Measurements from ENCODE around the gene CASP10. TPM values are rescaled to one million over a fixed set of nuclear protein-coding genes. Genes with fewer than 3 reads are reported as not detected.

The CASP10 gene
- total and polyA plus RNA-seq, 2 of the 8 experiments (the other 6 are each of a cell fraction or from before 2014, with no cell fraction given), result 2.3 to 4.0 TPM

DNA sequence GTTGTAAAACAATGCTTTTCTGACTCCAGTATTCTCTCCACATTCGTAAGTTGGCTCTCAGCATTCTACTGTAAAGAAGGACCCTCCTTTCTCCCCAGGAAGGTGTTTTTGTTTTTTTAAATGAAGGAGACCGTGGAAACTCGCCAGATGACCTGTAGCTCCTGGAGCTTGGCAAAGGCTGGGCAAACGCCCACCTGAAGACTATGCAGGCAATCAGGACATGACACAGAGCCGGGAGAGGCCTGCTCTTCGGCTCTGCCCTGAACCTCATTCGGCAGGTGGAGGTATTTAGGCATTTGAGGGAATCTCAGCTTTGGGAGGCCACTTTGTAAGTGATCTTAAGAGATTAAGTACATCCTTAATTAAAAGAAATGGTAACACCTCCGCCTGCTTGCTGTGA is 17.4 kb downstream of the CASP10 start:
- Histone ChIP-seq H3K56ac (replicated peaks; ENCODE audit: insufficient read length, low read depth, low read length) (no peak overlapping the region), H2BK12ac (ENCODE audit: low read depth, low read length) (no peak overlapping the region), H3K23ac (ENCODE audit: insufficient read length) (no peak overlapping the region), H4K20me1 (replicated peaks in 1 of 2; ENCODE audit: control insufficient read depth in 1 of 2, insufficient read depth in 2 of 2, low read length in 2 of 2) (no peaks in the 10 kb centered on the region), H3K27me3 (replicated peaks in 1 of 4; ENCODE audit: control insufficient read depth in 3 of 4, extremely low read depth in 1 of 4, insufficient read depth in 3 of 4, low read length in 3 of 4) (no peaks in the 10 kb centered on the region), H3K14ac (ENCODE audit: insufficient read length) (no peak overlapping the region), H3K79me2 (ENCODE audit: control insufficient read depth in 1 of 2, insufficient read depth in 2 of 2, low read length in 2 of 2) (no peaks in the 10 kb centered on the region), H3K36me3 (ENCODE audit: control insufficient read depth in 2 of 4, insufficient read depth in 4 of 4, low read length in 3 of 4) (no peaks in the 10 kb centered on the region), H2BK5ac (ENCODE audit: low read depth, low read length) (no peak overlapping the region), H3K4me3 (ENCODE audit: extremely low read depth in 1 of 4, insufficient read depth in 2 of 4, low read depth in 3 of 4, low read length in 4 of 4) (no peak overlapping the region), H2BK20ac (ENCODE audit: low read length) (no peak overlapping the region), H2BK120ac (replicated peaks; ENCODE audit: low read depth, low read length) (no peak overlapping the region), H3K4me1 (replicated peaks in 1 of 4; ENCODE audit: control insufficient read depth in 3 of 4, insufficient read depth in 4 of 4, low read length in 3 of 4) (no peaks in the 10 kb centered on the region; a peak in 1 of 7 replicates), H3K4ac (replicated peaks; ENCODE audit: insufficient read length, low read depth, low read length) (no peak overlapping the region), H3K9me3 (ENCODE audit: insufficient read depth in 2 of 2, low read depth in 1 of 2, low read length in 1 of 2) (no peaks in the 10 kb centered on the region), H4K91ac (replicated peaks; ENCODE audit: insufficient read length, low read length) (no peak overlapping the region), H2AK5ac (ENCODE audit: low read depth, low read length) (no peak overlapping the region), H3K4me2 (ENCODE audit: insufficient read depth in 1 of 2, low read depth in 2 of 2, low read length in 2 of 2) (no peak overlapping the region), H3K23me2 (ENCODE audit: low read depth, low read length) (no peaks in the 10 kb centered on the region; the same call in 1 of the 2 replicates), H4K5ac (ENCODE audit: insufficient read length, low read depth, low read length) (no peak overlapping the region), H3K9ac (replicated peaks in 1 of 4; ENCODE audit: extremely low read depth in 1 of 4, low read depth in 3 of 4, low read length in 3 of 4) (no peak overlapping the region), H3K27ac (ENCODE audit: low read depth, low read length) (no peak overlapping the region), H4K8ac (ENCODE audit: extremely low read depth, insufficient read depth, low read length) (no peak overlapping the region), H2BK15ac (ENCODE audit: low read length) (no peak overlapping the region), H3K18ac (ENCODE audit: extremely low read depth, low read length) (no peak overlapping the region), H2AFZ (ENCODE audit: low read length) (no peak overlapping the region), H3K79me1 (ENCODE audit: low read depth, low read length) (no peaks in the 10 kb centered on the region)
- ChIA-PET POLR2A (ENCODE audit: partially characterized antibody) (no interaction called here), CTCF (ENCODE audit: partially characterized antibody) (interaction anchor here (0.8 to 1.1 kb wide), 3 partner anchors 10 to 149 kb away, joined by 3 to 4 read pairs (median 4); no protein-coding TSS in a partner anchor)
- no peak for DNase-seq (ENCODE audit: low read depth in 1 of 2, low spot score in 2 of 2)
- WGBS, 2 experiments (ENCODE audit: extremely low coverage in 1 of 2, insufficient coverage in 1 of 2, insufficient read length in 1 of 2, insufficient replicate concordance in 2 of 2, low coverage in 1 of 2, low lambda C conversion rate in 2 of 2, missing lambda C conversion rate in 1 of 2), result 80% methylated on average over 8 of the region's 8 CpGs; no CpG with 5 or more reads in 1 of the 2 experiments
- no peak for TF ChIP-seq CEBPB (IDR thresholded peaks at IDR 0.05; ENCODE audit: low read depth, low read length)
- no peak for TF ChIP-seq FOSL1 (IDR thresholded peaks at IDR 0.05; ENCODE audit: insufficient read depth, low read depth, low read length)
- no peak for TF ChIP-seq SRF (IDR thresholded peaks at IDR 0.05; ENCODE audit: low read depth, low read length)
- TF ChIP-seq KDM1A (IDR thresholded peaks at IDR 0.05; ENCODE audit: borderline replicate concordance, low read length), result no peak
- TF ChIP-seq SP1 (IDR thresholded peaks at IDR 0.05; ENCODE audit: low read depth, low read length), result no peak
- TF ChIP-seq HDAC2 (IDR thresholded peaks at IDR 0.05; ENCODE audit: borderline replicate concordance in 1 of 2, low read depth in 2 of 2, low read length in 2 of 2), result no peak
- TF ChIP-seq HDAC6 (IDR thresholded peaks at IDR 0.05; ENCODE audit: low read depth, low read length), result no peak
- TF ChIP-seq TEAD4 (IDR thresholded peaks at IDR 0.05; ENCODE audit: low read depth, low read length), result no peak
- TF ChIP-seq GTF2F1 (IDR thresholded peaks at IDR 0.05; ENCODE audit: borderline replicate concordance, low read depth, low read length), result no peak
- no peak for TF ChIP-seq ASH2L (IDR thresholded peaks at IDR 0.05; ENCODE audit: low read length)
- FAIRE-seq, result no peak

Data from H1 (cell line).